Panc1 (cell line): ENCODE measurements around the gene WDR90. TPM values are rescaled to one million over a fixed set of nuclear protein-coding genes. Genes with fewer than 3 reads are reported as not detected.

Source experiments
- ATAC-seq: fragments of 200-7000 bp; cut with Tn5 transposase; 2 replicates; pipeline ENCODE4 v1.9.1; 2020; ENCODE audit warnings: mild to moderate bottlenecking, moderate library complexity
- BruUV-seq: library from RNA; stranded (reverse); fragments of 400-500 nt; replicated peaks from 2 replicates; lab custom pipeline; 2021; lab: Mats Ljungman, UMichigan
- CTCF ChIA-PET: fragments of 300-600 bp; sonication (Branson Sonifier 250); formaldehyde crosslinking; loops from one replicate; lab custom pipeline; 2022; ENCODE audit warnings: antibody characterized with exemption; lab: Charles Lee
- POLR2A ChIA-PET: fragments of 300-600 bp; sonication (Branson Sonifier 250); formaldehyde crosslinking; loops from one replicate; lab custom pipeline; 2022; ENCODE audit warnings: antibody characterized with exemption; lab: Charles Lee
- DNase-seq: peaks from one replicate; pipeline ENCODE4 v3.0.0-alpha.2; 2010; ENCODE audit warnings: low read depth, low spot score
- H3K27ac ChIP-seq: 2 replicates; pipeline ENCODE4 v1.5.1; 2011; ENCODE audit warnings: mild to moderate bottlenecking, low read length, inconsistent platforms
- H3K27me3 ChIP-seq: fragments of 200-500 bp; sonication (Bioruptor generic); 2 replicates; pipeline ENCODE4 v1.6.0; 2014; ENCODE audit warnings: low read length, inconsistent platforms; ENCODE audit not compliant: control insufficient read depth, insufficient read depth
- H3K36me3 ChIP-seq: fragments of 200-500 bp; sonication (Bioruptor generic); 2 replicates; pipeline ENCODE4 v1.5.1; 2014; ENCODE audit warnings: inconsistent platforms, mild to moderate bottlenecking, low read length, moderate library complexity; ENCODE audit not compliant: control insufficient read depth, insufficient read depth
- H3K4me1 ChIP-seq: 2 replicates; pipeline ENCODE4 v1.5.1; 2011; ENCODE audit warnings: inconsistent platforms, mild to moderate bottlenecking, low read length, moderate library complexity; ENCODE audit not compliant: control insufficient read depth, insufficient read depth
- H3K4me3 ChIP-seq, 2 experiments: 2 replicates each; pipeline ENCODE4 v1.5.1; 2011 to 2012; ENCODE audit warnings: low read depth in 2 of 2, low read length in 2 of 2, mild to moderate bottlenecking in 2 of 2, inconsistent platforms in 1 of 2, moderate library complexity in 1 of 2
- H3K9me3 ChIP-seq: fragments of 200-500 bp; sonication (Bioruptor generic); 2 replicates; pipeline ENCODE4 v1.5.1; 2014; ENCODE audit warnings: low read depth, mild to moderate bottlenecking, inconsistent platforms, low read length, moderate library complexity; ENCODE audit not compliant: control insufficient read depth, insufficient read depth
- POLR2AphosphoS5 ChIP-seq: IDR thresholded peaks from 2 replicates; pipeline ENCODE4 v1.6.1; 2012; ENCODE audit warnings: mild to moderate bottlenecking, low read depth, low read length, moderate library complexity
- SIN3A ChIP-seq: IDR thresholded peaks from 2 replicates; pipeline ENCODE4 v1.6.1; 2012; ENCODE audit warnings: low read depth, mild to moderate bottlenecking, low read length, moderate library complexity, borderline replicate concordance; ENCODE audit not compliant: insufficient read depth
- TCF7L2 ChIP-seq: IDR thresholded peaks from 2 replicates; pipeline ENCODE4 v1.6.1; 2011; ENCODE audit warnings: mild to moderate bottlenecking, low read depth, low read length, inconsistent platforms
- in situ Hi-C: cut with HindIII; loops from 2 replicates; pipeline ENCODE4 v1.10.0; 2016; ENCODE audit warnings: low sequenced_read_pairs, low pct_unique_long_range_greater_than_20kb
- intact Hi-C: fragments of 100-400 bp; cut with micrococcal nuclease; formaldehyde crosslinking; loops from one replicate; pipeline ENCODE4 v1.10.0; 2022; ENCODE audit not compliant: unreplicated experiment
- total RNA-seq: library from RNA; stranded (reverse); gene quantifications from one replicate; pipeline ENCODE4 v1.2.1, GENCODE V29; 2021; ENCODE audit not compliant: unreplicated experiment
- TF ChIP-seq, protein P1 (sequence below): fragments of 450-650 bp; IDR thresholded peaks from 2 replicates; pipeline ENCODE4 v1.5.1; 2017; ENCODE audit warnings: mild to moderate bottlenecking
- TF ChIP-seq, protein P2 (sequence below), 2 experiments: IDR thresholded peaks; 2 replicates each; pipeline ENCODE4 v1.6.1; 2011 to 2012; ENCODE audit warnings: low read depth in 2 of 2, control low read depth in 1 of 2, low read length in 1 of 2, mild to moderate bottlenecking in 1 of 2, moderate library complexity in 1 of 2; ENCODE audit not compliant: insufficient read depth in 1 of 2

The WDR90 gene
- total RNA-seq, 1 experiment from 2014 or later: 58.9 TPM

DNA sequence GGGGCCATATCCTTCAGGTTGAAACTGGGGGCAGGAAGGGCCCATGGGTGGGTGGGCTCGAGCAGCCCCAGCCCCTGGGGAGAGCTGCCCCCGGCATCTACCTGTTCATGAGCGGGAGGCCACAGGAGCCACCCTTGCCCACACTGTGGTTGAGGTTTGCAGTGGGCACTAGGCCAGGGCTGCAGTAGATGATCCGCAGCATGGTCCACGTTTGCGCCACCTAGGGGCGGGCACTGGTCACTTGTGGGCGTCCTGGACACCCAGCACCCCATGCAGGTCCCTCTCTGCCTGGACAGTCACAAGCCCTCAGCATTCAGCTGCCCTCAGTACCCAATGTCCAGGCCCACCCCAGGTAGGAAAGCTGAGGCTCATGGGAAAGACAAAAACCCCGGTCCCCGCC, 36.8 kb downstream of the WDR90 start:
- ChIA-PET CTCF (interaction anchor here (0.5 kb wide), 1 partner anchor 15 kb away, joined by 3 read pairs; no protein-coding TSS in a partner anchor), POLR2A (no interaction called here)
- H3K36me3 ChIP-seq: peaks cover 10% of the 10 kb centered on the region; the same call in 1 of the 2 replicates
- peaks cover 24% of the 10 kb centered on the region for H3K4me1 ChIP-seq
- in situ Hi-C loops: no loop called here
- DNase-seq (no peak), ATAC-seq (no peak)
- no TSS peak for BruUV-seq
- H3K27ac ChIP-seq: 0 out of 2 replicates have a peak overlapping the region, but pooled peaks have one; percentile 23
- H3K4me3 ChIP-seq: no peak overlapping the region
- intact Hi-C loops: loop anchor here (10.0 kb wide), 1 partner anchor 1089 kb away; the partner anchor contains the start of genes EME2, MRPS34 and NME3
- no peaks in the 10 kb centered on the region for H3K27me3 ChIP-seq
- H3K9me3 ChIP-seq: no peaks in the 10 kb centered on the region
- no peak for TF ChIP-seq TCF7L2
- TF ChIP-seq, protein P1, sequence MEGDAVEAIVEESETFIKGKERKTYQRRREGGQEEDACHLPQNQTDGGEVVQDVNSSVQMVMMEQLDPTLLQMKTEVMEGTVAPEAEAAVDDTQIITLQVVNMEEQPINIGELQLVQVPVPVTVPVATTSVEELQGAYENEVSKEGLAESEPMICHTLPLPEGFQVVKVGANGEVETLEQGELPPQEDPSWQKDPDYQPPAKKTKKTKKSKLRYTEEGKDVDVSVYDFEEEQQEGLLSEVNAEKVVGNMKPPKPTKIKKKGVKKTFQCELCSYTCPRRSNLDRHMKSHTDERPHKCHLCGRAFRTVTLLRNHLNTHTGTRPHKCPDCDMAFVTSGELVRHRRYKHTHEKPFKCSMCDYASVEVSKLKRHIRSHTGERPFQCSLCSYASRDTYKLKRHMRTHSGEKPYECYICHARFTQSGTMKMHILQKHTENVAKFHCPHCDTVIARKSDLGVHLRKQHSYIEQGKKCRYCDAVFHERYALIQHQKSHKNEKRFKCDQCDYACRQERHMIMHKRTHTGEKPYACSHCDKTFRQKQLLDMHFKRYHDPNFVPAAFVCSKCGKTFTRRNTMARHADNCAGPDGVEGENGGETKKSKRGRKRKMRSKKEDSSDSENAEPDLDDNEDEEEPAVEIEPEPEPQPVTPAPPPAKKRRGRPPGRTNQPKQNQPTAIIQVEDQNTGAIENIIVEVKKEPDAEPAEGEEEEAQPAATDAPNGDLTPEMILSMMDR: peak; percentile 93

DNA sequence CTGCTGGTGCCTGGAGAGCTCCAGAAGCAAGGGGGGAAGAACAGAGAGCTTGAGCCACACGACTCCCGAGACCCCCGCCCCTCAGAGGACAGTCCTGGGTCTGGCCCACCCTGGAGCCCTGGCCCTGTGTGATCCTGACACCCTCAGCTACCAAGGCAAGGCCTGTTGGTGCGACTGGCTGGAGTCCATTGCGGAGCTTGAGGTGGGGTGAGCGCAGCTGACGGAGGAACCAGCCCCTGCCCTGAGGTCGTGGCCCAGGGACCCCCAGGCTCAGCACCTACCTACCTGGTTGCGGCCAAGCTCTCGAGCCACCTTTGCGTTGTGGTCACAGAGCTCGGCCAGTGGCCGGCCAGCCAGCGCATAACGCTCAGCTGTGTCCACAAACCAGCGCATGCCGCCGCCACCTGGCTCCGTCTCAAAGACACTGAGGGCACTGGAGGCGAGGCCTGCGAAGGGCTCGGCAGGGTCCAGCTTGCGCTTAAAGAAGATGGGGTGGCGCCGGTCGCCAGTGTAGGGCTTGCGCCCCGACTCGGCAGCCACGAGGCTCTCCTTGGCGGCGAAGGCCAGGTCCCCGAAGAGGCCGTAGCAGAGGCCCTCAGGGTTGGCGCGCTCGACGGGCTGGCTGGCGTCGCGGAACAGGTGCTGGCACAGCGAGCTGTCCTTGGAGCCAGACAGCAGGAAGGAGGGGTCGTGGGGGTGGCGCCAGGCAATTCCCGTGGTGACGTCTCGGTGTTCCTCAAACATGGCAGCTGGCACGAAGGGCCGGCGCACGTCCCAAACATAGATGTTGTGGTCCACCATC, 37.5 kb downstream of the WDR90 start:
- H3K27me3 ChIP-seq: no peaks in the 10 kb centered on the region
- intact Hi-C loops (loop anchor here (10.0 kb wide), 1 partner anchor 1088 kb away; the partner anchor contains the start of genes EME2, MRPS34 and NME3), in situ Hi-C loops (no loop called here)
- H3K9me3 ChIP-seq: no peaks in the 10 kb centered on the region
- peaks cover 23% of the 10 kb centered on the region for H3K4me1 ChIP-seq
- DNase-seq (no peak), ATAC-seq (no peak)
- CTCF ChIA-PET: interaction anchor here (0.5 kb wide), 1 partner anchor 15 kb away, joined by 3 read pairs; no protein-coding TSS in a partner anchor
- no TSS peak for BruUV-seq
- TF ChIP-seq, protein P2, sequence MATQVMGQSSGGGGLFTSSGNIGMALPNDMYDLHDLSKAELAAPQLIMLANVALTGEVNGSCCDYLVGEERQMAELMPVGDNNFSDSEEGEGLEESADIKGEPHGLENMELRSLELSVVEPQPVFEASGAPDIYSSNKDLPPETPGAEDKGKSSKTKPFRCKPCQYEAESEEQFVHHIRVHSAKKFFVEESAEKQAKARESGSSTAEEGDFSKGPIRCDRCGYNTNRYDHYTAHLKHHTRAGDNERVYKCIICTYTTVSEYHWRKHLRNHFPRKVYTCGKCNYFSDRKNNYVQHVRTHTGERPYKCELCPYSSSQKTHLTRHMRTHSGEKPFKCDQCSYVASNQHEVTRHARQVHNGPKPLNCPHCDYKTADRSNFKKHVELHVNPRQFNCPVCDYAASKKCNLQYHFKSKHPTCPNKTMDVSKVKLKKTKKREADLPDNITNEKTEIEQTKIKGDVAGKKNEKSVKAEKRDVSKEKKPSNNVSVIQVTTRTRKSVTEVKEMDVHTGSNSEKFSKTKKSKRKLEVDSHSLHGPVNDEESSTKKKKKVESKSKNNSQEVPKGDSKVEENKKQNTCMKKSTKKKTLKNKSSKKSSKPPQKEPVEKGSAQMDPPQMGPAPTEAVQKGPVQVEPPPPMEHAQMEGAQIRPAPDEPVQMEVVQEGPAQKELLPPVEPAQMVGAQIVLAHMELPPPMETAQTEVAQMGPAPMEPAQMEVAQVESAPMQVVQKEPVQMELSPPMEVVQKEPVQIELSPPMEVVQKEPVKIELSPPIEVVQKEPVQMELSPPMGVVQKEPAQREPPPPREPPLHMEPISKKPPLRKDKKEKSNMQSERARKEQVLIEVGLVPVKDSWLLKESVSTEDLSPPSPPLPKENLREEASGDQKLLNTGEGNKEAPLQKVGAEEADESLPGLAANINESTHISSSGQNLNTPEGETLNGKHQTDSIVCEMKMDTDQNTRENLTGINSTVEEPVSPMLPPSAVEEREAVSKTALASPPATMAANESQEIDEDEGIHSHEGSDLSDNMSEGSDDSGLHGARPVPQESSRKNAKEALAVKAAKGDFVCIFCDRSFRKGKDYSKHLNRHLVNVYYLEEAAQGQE (IDR thresholded peaks at IDR 0.05; ENCODE audit: insufficient read depth in 1 of 2, low read depth in 2 of 2, low read length in 1 of 2): no peak
- TF ChIP-seq TCF7L2: no peak
- no peak overlapping the region for H3K4me3 ChIP-seq
- POLR2A ChIA-PET: no interaction called here
- H3K36me3 ChIP-seq: peaks cover 10% of the 10 kb centered on the region; the same call in 1 of the 2 replicates
- H3K27ac ChIP-seq: 0 out of 2 replicates have a peak overlapping the region, but pooled peaks have one; percentile 23

DNA sequence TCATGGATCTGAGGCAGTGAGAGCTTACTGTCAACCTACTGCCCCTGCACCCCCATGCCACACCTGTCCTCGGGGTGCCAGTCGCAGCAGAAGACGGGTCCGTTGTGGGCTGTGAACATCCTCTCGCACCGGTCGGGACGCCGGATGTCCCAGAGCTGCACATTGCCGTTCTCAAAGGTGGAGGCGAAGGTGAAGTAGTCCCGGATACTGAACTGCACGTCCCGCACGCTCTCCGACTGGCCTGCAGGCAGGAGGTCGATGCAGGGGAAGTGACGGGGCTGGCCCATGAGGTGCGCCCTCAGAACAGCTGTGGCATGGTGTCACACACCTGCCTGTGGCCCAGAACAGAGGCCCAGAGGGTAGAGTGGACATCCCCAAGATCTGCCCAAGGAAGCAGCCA, 38.3 kb downstream of the WDR90 start:
- ChIA-PET CTCF (no interaction called here), POLR2A (no interaction called here)
- intact Hi-C loops: loop anchor here (10.0 kb wide), 1 partner anchor 1087 kb away; the partner anchor contains the start of genes EME2, MRPS34 and NME3
- in situ Hi-C loops: no loop called here
- Histone ChIP-seq H3K27me3 (no peaks in the 10 kb centered on the region), H3K4me1 (peaks cover 15% of the 10 kb centered on the region), H3K4me3 (no peak overlapping the region), H3K27ac (no peak overlapping the region), H3K36me3 (peaks cover 10% of the 10 kb centered on the region; the same call in 1 of the 2 replicates), H3K9me3 (no peaks in the 10 kb centered on the region)
- DNase-seq: no peak
- TF ChIP-seq, protein P2 (IDR thresholded peaks at IDR 0.05; ENCODE audit: insufficient read depth in 1 of 2, low read depth in 2 of 2, low read length in 1 of 2): no peak
- TF ChIP-seq POLR2AphosphoS5 (no peak), SIN3A (no peak), TCF7L2 (no peak)
- TF ChIP-seq, protein P1: no peak
- no TSS peak for BruUV-seq
- no peak for ATAC-seq
